ENCODE measurements around the gene RAD51B.

- TF ChIP-seq CTCF (conservative IDR thresholded peaks at IDR 0.05; ENCODE audit: low read depth, low read length) (no peak), EZH2 (IDR thresholded peaks at IDR 0.05; ENCODE audit: low read length, unreplicated experiment) (no peak), EZH2phosphoT487 (IDR thresholded peaks at IDR 0.05; ENCODE audit: borderline replicate concordance, low read length) (no peak)
Observed at GRCh38 chr14:68458253-68458652, 638.7 kb downstream of the RAD51B start.

All from PC-3 (cell line).